GM23248 (cell line): ENCODE measurements around the gene PNKP. TPM values are rescaled to one million over a fixed set of nuclear protein-coding genes. Genes with fewer than 3 reads are reported as not detected.
A peak's percentile ranks its signal among the peaks of the same experiment; 100 is the strongest.

Experiments used
- DNase-seq: peaks from one replicate; pipeline ENCODE4 v3.0.0-alpha.2; 2015
- H2AFZ ChIP-seq: fragments of 200-600 bp; sonication (generic); 2 replicates; pipeline ENCODE4 v1.6.1; 2016; ENCODE audit warnings: antibody characterized with exemption
- H3F3A ChIP-seq: fragments of 200-600 bp; sonication (generic); 2 replicates; pipeline ENCODE4 v1.6.1; 2016; ENCODE audit warnings: mild to moderate bottlenecking, antibody characterized with exemption, mixed run types; ENCODE audit not compliant: insufficient read depth
- H3K27ac ChIP-seq: fragments of 200-600 bp; sonication (generic); 2 replicates; pipeline ENCODE4 v1.5.1; 2016; ENCODE audit warnings: mild to moderate bottlenecking
- H3K27me3 ChIP-seq: fragments of 200-600 bp; sonication (generic); replicated peaks from 2 replicates; pipeline ENCODE4 v1.6.1; 2016; ENCODE audit warnings: mild to moderate bottlenecking; ENCODE audit not compliant: insufficient read depth
- H3K36me3 ChIP-seq: fragments of 200-600 bp; sonication (generic); 2 replicates; pipeline ENCODE4 v1.6.1; 2016; ENCODE audit warnings: low read depth, mild to moderate bottlenecking
- H3K4me1 ChIP-seq: fragments of 200-600 bp; sonication (generic); 2 replicates; pipeline ENCODE4 v1.6.1; 2016; ENCODE audit warnings: mild to moderate bottlenecking; ENCODE audit not compliant: insufficient read depth
- H3K4me2 ChIP-seq: fragments of 200-600 bp; sonication (generic); one replicate; pipeline ENCODE4 v1.6.1; 2016; ENCODE audit warnings: mild to moderate bottlenecking; ENCODE audit not compliant: unreplicated experiment
- H3K4me3 ChIP-seq: fragments of 200-600 bp; sonication (generic); 2 replicates; pipeline ENCODE4 v1.5.1; 2016; ENCODE audit warnings: mild to moderate bottlenecking
- H3K79me2 ChIP-seq: fragments of 200-600 bp; sonication (generic); 2 replicates; pipeline ENCODE4 v1.6.1; 2016; ENCODE audit warnings: mild to moderate bottlenecking; ENCODE audit not compliant: insufficient read depth
- H3K9ac ChIP-seq: fragments of 200-600 bp; sonication (generic); 2 replicates; pipeline ENCODE4 v1.6.1; 2016; ENCODE audit warnings: mild to moderate bottlenecking
- H3K9me2 ChIP-seq: fragments of 200-600 bp; sonication (generic); 2 replicates; pipeline ENCODE4 v1.6.1; 2016; ENCODE audit warnings: mixed run types, mild to moderate bottlenecking, moderate library complexity; ENCODE audit not compliant: insufficient read depth
- H3K9me3 ChIP-seq: fragments of 200-600 bp; sonication (generic); one replicate; pipeline ENCODE4 v1.6.1; 2017; ENCODE audit warnings: low read depth
- H4K20me1 ChIP-seq: fragments of 200-600 bp; sonication (generic); 2 replicates; pipeline ENCODE4 v1.6.0; 2016; ENCODE audit not compliant: insufficient read depth
- EZH2 ChIP-seq: fragments of 200-600 bp; sonication (generic); IDR thresholded peaks from 2 replicates; pipeline ENCODE4 v1.6.1; 2018; ENCODE audit warnings: antibody characterized with exemption, mild to moderate bottlenecking; ENCODE audit not compliant: insufficient read depth, poor library complexity, severe bottlenecking
- EZH2phosphoT487 ChIP-seq: fragments of 200-600 bp; sonication (generic); IDR thresholded peaks from 2 replicates; pipeline ENCODE4 v1.6.1; 2018; ENCODE audit warnings: antibody characterized with exemption, moderate library complexity, mild to moderate bottlenecking, low read depth; ENCODE audit not compliant: insufficient read depth
- WGBS, 2 experiments: methylation state at CpG; one replicate each; pipeline ENCODE4 v1.1.6; 2015 to 2017; ENCODE audit warnings: low lambda C conversion rate in 2 of 2, low coverage in 1 of 2; ENCODE audit errors: missing lambda C conversion rate in 2 of 2; 5-methylcytosine and 5-hydroxymethylcytosine counted together
- in situ Hi-C: fragments of 300-500 bp; cut with MboI; formaldehyde crosslinking; loops from 2 replicates; pipeline ENCODE4 v1.15.0; 2020
- polyA plus RNA-seq: library from polyadenylated mRNA; unstranded; fragments of >200 nt; fragmentation: Nextera tagmentation; extraction: Ambion mirVana; gene quantifications from 2 replicates; pipeline ENCODE4 v1.2.1, GENCODE V29; 2016
- total RNA-seq: library from RNA; depleted of rRNA; stranded (reverse); fragments of >200 nt; shearing (Covaris generic); gene quantifications from 2 replicates; pipeline ENCODE4 v1.2.3, GENCODE V29; 2014

Gene PNKP
- total and polyA plus RNA-seq, 2 experiments from 2014 or later, result 31.5 to 42.2 TPM

- in situ Hi-C loops, result no loop called here
- H3K27me3 ChIP-seq, result no peaks in the 10 kb centered on the region
Measured at GRCh38 chr19:49874503-49875157, 7.3 kb upstream of the PNKP start.

DNA sequence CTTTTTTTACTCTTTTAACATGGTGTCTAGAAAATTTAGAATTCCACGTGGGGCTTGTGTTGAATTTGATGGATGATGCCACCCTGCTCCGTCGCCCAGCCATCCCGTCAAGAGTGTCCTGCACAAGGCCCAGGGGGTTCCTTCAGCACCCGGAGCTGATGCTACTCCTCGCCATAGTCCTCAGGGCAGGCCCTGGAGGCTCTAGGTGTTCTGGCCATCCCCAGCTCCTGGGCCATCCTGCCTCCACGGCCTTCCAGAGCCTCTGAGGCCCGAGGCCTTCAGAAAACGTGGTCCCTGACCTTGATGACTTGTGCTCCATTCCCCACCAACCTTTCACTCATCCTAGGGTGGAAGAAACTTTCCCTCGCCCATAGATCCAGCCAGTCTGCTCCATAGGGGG, 6.5 kb upstream of the PNKP start:
- Histone ChIP-seq H3K4me3 (no peak overlapping the region), H3K27ac (no peak overlapping the region), H4K20me1 (no peaks in the 10 kb centered on the region), H2AFZ (no peak overlapping the region), H3K9me3 (no peaks in the 10 kb centered on the region), H3K9me2 (no peaks in the 10 kb centered on the region), H3K9ac (no peak overlapping the region), H3K36me3 (0 out of 2 replicates have a peak, but pooled peaks cover 2% of the 10 kb centered on the region), H3K4me2 (no peak overlapping the region), H3K27me3 (no peaks in the 10 kb centered on the region), H3K79me2 (peaks cover 56% of the 10 kb centered on the region), H3F3A (0 out of 2 replicates have a peak, but pooled peaks cover 6% of the 10 kb centered on the region), H3K4me1 (peaks cover 19% of the 10 kb centered on the region)
- TF ChIP-seq EZH2 (no peak), EZH2phosphoT487 (no peak)
- in situ Hi-C loops, result no loop called here
- 92 to 96% methylated on average over 10 of the region's 10 CpGs for WGBS, 2 experiments
- no peak for DNase-seq

More at GRCh38 chr19:49874503-49875157, 7.3 kb upstream of the PNKP start:
- Histone ChIP-seq H3K79me2 (peaks cover 63% of the 10 kb centered on the region), H4K20me1 (no peaks in the 10 kb centered on the region), H3K36me3 (0 out of 2 replicates have a peak, but pooled peaks cover 2% of the 10 kb centered on the region), H3K4me2 (peak overlapping the region; percentile 93), H3F3A (0 out of 2 replicates have a peak, but pooled peaks cover 6% of the 10 kb centered on the region), H2AFZ (no peak overlapping the region), H3K9me3 (no peaks in the 10 kb centered on the region), H3K9me2 (no peaks in the 10 kb centered on the region), H3K9ac (peak overlapping the region; percentile 98), H3K4me3 (peak overlapping the region; percentile 96), H3K27ac (no peak overlapping the region), H3K4me1 (peaks cover 17% of the 10 kb centered on the region)
- no peak for TF ChIP-seq EZH2
- DNase-seq, result no peak
- 93 to 94% methylated on average over 11 of the region's 11 CpGs for WGBS, 2 experiments

DNA sequence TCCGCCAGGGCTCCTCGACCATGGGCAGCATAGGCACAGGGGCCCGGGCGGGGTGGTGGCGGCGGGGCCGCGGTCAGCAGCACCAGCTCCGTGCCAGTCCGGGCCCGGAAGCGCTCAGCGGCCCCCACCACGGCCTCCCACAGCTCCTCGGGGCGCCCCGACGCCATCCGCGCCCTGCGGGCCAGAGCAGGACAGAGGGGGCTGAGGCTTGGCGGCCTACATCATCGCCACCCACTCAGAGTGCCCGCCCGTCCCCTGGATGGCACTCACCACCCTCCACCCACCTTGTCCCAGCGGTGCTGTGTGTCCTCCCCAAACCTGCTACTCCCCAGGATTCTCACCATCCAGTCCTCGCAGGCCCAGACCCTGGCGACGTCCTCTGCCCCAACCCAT, 5.7 kb upstream of the PNKP start:
- no peak overlapping the region for H3K4me2 ChIP-seq
- in situ Hi-C loops, result no loop called here

DNA sequence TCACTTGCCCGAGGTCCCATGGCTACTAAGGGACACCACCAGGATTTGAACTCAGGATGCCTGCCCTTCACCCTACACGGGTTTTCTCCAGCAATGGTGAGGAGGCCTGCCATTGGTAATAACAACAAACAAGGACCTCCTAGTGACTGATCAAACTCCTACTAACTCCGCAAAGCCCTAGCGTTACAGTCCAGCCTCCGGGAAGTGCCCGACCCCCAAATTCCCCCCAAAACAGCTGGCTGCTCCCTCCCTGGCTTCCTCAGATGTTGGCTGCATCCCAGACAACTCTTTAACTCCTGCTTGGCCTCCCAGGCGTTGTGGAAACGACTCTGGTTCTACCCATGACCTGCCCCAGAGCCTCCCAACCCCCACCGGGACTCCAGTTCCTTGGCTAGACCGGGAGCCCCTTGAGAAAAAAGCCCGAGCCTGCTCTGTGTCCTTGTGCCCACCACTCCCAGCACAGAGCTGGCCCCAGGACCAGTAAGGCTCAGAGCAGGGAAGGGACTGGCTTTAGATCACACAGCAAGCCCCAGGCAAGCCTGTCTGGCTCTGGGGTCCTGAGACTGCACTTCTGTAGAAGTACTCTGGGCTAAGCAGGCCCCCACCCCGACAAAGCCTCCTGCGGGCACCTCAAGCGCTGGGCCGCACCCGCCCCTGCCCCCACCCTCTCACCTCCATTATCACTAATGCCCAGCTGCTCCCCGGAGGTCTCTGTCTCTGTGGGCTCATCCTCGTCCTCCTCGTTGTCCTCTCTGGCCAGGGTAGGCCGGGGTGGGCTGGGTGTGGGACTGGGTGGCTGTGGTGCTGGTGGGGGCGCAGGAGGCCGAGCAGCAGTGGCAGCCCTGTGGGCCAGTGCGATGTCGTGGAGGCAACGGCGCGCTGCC, 5.1 kb upstream of the PNKP start:
- peaks cover 51% of the 10 kb centered on the region for H3K79me2 ChIP-seq

More for the DNA sequence above, 5.7 kb upstream of the PNKP start:
- Histone ChIP-seq H3K9me3 (no peaks in the 10 kb centered on the region), H3K36me3 (0 out of 2 replicates have a peak, but pooled peaks cover 2% of the 10 kb centered on the region), H3K27ac (no peak overlapping the region), H3K27me3 (no peaks in the 10 kb centered on the region), H3K4me3 (no peak overlapping the region), H3K79me2 (peaks cover 51% of the 10 kb centered on the region), H2AFZ (no peak overlapping the region), H3K9me2 (no peaks in the 10 kb centered on the region), H3F3A (peaks cover 10% of the 10 kb centered on the region; the same call in 1 of the 2 replicates), H3K9ac (no peak overlapping the region), H4K20me1 (no peaks in the 10 kb centered on the region), H3K4me1 (peaks cover 19% of the 10 kb centered on the region)
- DNase-seq, result no peak
- 89 to 92% methylated on average over 10 to 24 of the region's 29 CpGs for WGBS, 2 experiments
- TF ChIP-seq EZH2phosphoT487 (no peak), EZH2 (no peak)

More for the DNA sequence above, 5.1 kb upstream of the PNKP start:
- H2AFZ ChIP-seq, result no peak overlapping the region
- TF ChIP-seq EZH2phosphoT487 (no peak), EZH2 (no peak)
- H3F3A ChIP-seq, result peaks cover 16% of the 10 kb centered on the region; the same call in 1 of the 2 replicates
- 0 out of 2 replicates have a peak, but pooled peaks cover 2% of the 10 kb centered on the region for H3K36me3 ChIP-seq
- no peaks in the 10 kb centered on the region for H4K20me1 ChIP-seq
- no peak overlapping the region for H3K4me2 ChIP-seq
- no peak for DNase-seq
- no peaks in the 10 kb centered on the region for H3K27me3 ChIP-seq
- H3K4me1 ChIP-seq, result peaks cover 19% of the 10 kb centered on the region
- H3K9ac ChIP-seq, result no peak overlapping the region
- no peaks in the 10 kb centered on the region for H3K9me2 ChIP-seq
- H3K9me3 ChIP-seq, result no peaks in the 10 kb centered on the region
- 69 to 79% methylated on average over 15 to 27 of the region's 27 CpGs for whole genome bisulfite sequencing, 2 experiments
- no peak overlapping the region for H3K4me3 ChIP-seq
- H3K27ac ChIP-seq, result no peak overlapping the region
- in situ Hi-C loops, result no loop called here
